ENCODE data around the gene PCDHA5. TPM values are rescaled to one million over a fixed set of nuclear protein-coding genes. Genes with fewer than 3 reads are reported as not detected.
A peak's percentile ranks its signal among the peaks of the same experiment; 100 is the strongest.
"Not testable (repeated sequence)": the region's sequence is repeated elsewhere in the genome, so short reads cannot be mapped to it uniquely, and the experiment has no call there.

PCDHA5 gene
- total and polyA plus RNA-seq, 11 donors = 0.04 to 0.20 (median 0.07) TPM; not detected in 6

GRCh38 chr5:140791089-140791488, 30.3 kb upstream of the PCDHA5 start:
- no peaks in the 10 kb centered on the region for H3K4me1 ChIP-seq
- 26 to 55% (median 43%) methylated on average over 2 of the region's 2 CpGs for WGBS, 4 donors
- H3K27me3 ChIP-seq = peaks cover 0 to 63% (median 9%) of the 10 kb centered on the region in 9 donors
- no peak overlapping the region for H3K4me3 ChIP-seq
- H3K9me3 ChIP-seq = peaks cover 0 to 82% (median 42%) of the 10 kb centered on the region in 12 donors
- intact Hi-C loops (cut with DNase I) = no loop called here
- no peak overlapping the region for H3K27ac ChIP-seq
- no peaks in the 10 kb centered on the region for H3K36me3 ChIP-seq
- TF ChIP-seq CTCF (IDR thresholded peaks at IDR 0.05) (no peak), POLR2A (IDR thresholded peaks at IDR 0.05) (no peak)
- DNase-seq (no peak), ATAC-seq (no peak)

- Histone ChIP-seq H3K4me3 (peak within 1 kb of the TSS in 5 of 12 donors; percentile 7 to 39 (median 29)), H3K27ac (no peak within 1 kb of the TSS), H3K27me3 (peaks cover 0 to 39% (median 9%) of the 10 kb centered on the region in 9 donors), H3K36me3 (no peaks in the 10 kb centered on the region), H3K4me1 (no peaks in the 10 kb centered on the region), H3K9me3 (peaks cover 0 to 75% (median 30%) of the 10 kb centered on the region in 12 donors)
- 16 to 27% (median 19%) methylated on average over 25 to 27 of the region's 27 CpGs for WGBS, 4 donors
- intact Hi-C loops (cut with DNase I) = no loop called here
- ATAC-seq = no peak
- DNase-seq = peak in 1 of 5 donors; percentile 47
- TF ChIP-seq CTCF (IDR thresholded peaks at IDR 0.05) (peak in 5 of 12 donors; percentile 6 to 31 (median 16)), POLR2A (IDR thresholded peaks at IDR 0.05) (no peak)
Measured at GRCh38 chr5:140794595-140795258, 26.7 kb upstream of the PCDHA5 start, which contains the start of gene PCDHA2. Gene PCDHA2 (plus strand): TSS chr5:140794852.

- Histone ChIP-seq H3K4me1 (no peaks in the 10 kb centered on the region), H3K9me3 (peaks cover 0 to 79% (median 30%) of the 10 kb centered on the region in 12 donors), H3K27ac (no peak overlapping the region), H3K4me3 (peak overlapping the region in 5 of 12 donors; percentile 7 to 39 (median 29)), H3K27me3 (peaks cover 0 to 39% (median 9%) of the 10 kb centered on the region in 9 donors), H3K36me3 (no peaks in the 10 kb centered on the region)
- intact Hi-C loops (cut with DNase I) = no loop called here
- WGBS, 4 donors = 16 to 31% (median 20%) methylated on average over 12 to 15 of the region's 15 CpGs
- DNase-seq (no peak), ATAC-seq (no peak)
- TF ChIP-seq POLR2A (IDR thresholded peaks at IDR 0.05) (no peak), CTCF (IDR thresholded peaks at IDR 0.05) (peak in 2 of 12 donors; percentile 8 to 19)
Measured at GRCh38 chr5:140795259-140795641, 26.2 kb upstream of the PCDHA5 start.

GRCh38 chr5:140796072-140796717, 25.2 kb upstream of the PCDHA5 start:
- H3K27ac ChIP-seq; H3K36me3 ChIP-seq; intact Hi-C loops (cut with DNase I); H3K4me1 ChIP-seq; H3K4me3 ChIP-seq; ATAC-seq: not testable (repeated sequence)
- peak in 1 of 5 donors; percentile 58 for DNase-seq
- Histone ChIP-seq H3K27me3 (peaks cover 0 to 41% (median 13%) of the 10 kb centered on the region in 9 donors), H3K9me3 (peaks cover 0 to 78% (median 29%) of the 10 kb centered on the region in 12 donors)
- WGBS, 4 donors = 40 to 61% (median 58%) methylated on average over 62 to 72 of the region's 72 CpGs

All from heart left ventricle (tissue), 16 donors.